Right ventricle myocardium inferior (tissue), 1 donor: ENCODE measurements around the gene PPP2R5C. TPM values are rescaled to one million over a fixed set of nuclear protein-coding genes. Genes with fewer than 3 reads are reported as not detected.

Experiments
- ATAC-seq: fragments of 200-7000 bp; cut with Tn5 transposase; one replicate; pipeline ENCODE4 v1.9.1; 2020; ENCODE audit warnings: mild to moderate bottlenecking, moderate library complexity
- DNase-seq: peaks from one replicate; pipeline ENCODE4 v3.0.0; 2021; ENCODE audit errors: missing footprints
- intact Hi-C: fragments of 100-400 bp; cut with DNase I; formaldehyde crosslinking; loops from one replicate; pipeline ENCODE4 v1.11.0; 2022
- total RNA-seq: library from RNA; stranded (reverse); fragmentation: NEBNext Ultra II Directional; extraction: Animal tissue kit (Norgen Biotek cat#: 25700); gene quantifications from one replicate; pipeline ENCODE4 v1.2.1, GENCODE V29; 2021
- donor health status: DM: no; HTN: yes; CAD: no; lungs with severe emphysema.

PPP2R5C gene
- total RNA-seq, 1 donor from 2014 or later: 199 TPM

DNA sequence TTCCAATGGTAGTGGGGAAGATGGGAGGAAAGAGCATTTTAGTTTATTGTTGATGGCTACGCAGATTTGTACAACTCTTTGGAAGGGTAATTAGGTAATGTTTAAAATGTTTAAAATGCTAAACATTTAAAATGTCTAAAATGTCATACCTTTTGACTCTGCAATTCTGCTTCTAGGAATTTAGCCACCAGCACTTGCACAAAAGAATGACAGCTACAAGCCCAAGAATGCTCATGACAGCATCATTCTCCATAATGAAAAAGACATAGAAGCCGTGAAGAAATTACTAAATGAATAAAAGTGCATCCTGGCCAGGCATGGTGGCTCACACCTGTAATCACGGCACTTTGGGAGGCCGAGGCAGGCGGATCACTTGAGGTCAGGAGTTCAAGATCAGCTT, 182.9 kb downstream of the PPP2R5C start:
- intact Hi-C loops: no loop called here
- DNase-seq (peak; percentile 34), ATAC-seq (no peak)

DNA sequence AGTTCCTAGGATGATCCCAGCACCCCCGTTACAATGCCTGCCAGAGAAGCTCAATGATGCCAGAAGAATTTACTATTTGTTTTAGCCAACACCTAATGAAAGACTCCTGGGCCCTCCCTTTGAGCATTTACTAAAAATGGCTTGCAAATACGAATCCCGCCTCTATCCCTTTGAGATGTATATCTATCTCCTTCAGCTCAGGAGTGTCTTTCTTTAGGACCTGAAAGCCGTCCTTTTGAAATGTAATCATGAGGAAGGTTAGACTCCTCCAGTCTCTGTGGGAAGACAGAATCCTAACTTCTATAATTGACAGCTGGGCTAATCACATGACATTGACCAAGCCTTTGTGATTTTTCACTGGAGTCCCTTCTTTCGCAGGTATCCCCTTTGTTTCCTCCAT, 183.7 kb downstream of the PPP2R5C start:
- intact Hi-C loops: loop anchor here (5.0 kb wide), 1 partner anchor 238 kb away; no protein-coding TSS in a partner anchor
- ATAC-seq (no peak), DNase-seq (no peak)

DNA sequence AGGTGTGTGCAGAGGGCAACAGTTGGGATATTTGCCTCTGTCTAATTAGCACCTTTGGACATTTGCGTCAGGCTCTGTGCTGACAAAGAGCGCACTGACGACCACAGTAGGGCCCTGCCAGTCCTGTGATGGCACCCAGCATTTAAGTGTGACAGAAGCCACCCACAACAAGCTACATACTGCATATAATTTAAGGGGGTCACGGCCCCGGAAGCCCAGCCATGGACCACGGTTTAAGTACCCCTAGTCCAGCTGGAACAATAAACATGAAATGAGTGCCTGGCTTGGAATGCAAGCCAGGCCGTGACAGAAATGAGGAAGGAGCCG, 186.0 kb downstream of the PPP2R5C start:
- DNase-seq (no peak), ATAC-seq (peak; percentile 2)
- intact Hi-C loops: loop anchor here (5.0 kb wide), 1 partner anchor 240 kb away; no protein-coding TSS in a partner anchor

DNA sequence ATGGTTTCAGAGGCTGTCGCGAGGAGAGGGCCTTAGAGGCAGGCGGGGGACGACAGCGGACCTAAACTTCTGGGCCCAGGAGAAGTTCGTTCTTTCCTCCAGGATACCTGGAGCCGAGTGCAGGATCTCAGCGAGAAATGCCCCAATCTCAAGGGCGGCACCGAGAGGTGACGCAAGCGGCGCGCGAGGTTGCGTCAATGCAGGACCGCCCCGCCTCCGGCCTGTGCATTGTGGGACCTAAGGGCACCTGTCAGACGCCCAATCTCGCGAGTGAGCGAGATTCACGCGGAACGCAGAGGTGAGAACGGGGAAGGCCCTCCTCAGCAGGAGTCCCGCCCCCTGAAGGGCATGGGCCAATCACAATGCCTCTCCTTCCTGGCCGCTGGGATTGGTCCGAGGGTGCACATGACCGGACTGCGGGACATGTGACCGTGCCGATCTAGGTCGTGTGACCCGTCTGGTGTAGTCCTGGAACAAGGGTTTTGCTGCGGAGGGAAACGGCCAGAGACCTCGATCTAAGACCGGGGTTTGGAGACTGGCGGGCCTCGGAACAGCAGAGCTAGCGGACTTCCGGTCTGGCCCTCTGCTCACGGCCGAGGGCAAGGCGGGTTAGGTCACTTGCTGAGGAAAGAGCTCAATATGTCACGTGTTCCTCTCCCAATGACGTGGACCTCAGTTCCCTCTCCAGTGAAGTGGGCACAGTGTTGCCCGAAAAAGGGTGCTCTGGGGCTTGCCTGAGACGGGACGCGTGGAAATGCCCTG, 186.6 kb downstream of the PPP2R5C start:
- peak; percentile 99 for ATAC-seq
- intact Hi-C loops: loop anchor here (1.0 to 5.0 kb wide), 2 partner anchors 187 to 241 kb away; partner anchors contain the start of gene PPP2R5C
- peak; percentile 100 for DNase-seq

DNA sequence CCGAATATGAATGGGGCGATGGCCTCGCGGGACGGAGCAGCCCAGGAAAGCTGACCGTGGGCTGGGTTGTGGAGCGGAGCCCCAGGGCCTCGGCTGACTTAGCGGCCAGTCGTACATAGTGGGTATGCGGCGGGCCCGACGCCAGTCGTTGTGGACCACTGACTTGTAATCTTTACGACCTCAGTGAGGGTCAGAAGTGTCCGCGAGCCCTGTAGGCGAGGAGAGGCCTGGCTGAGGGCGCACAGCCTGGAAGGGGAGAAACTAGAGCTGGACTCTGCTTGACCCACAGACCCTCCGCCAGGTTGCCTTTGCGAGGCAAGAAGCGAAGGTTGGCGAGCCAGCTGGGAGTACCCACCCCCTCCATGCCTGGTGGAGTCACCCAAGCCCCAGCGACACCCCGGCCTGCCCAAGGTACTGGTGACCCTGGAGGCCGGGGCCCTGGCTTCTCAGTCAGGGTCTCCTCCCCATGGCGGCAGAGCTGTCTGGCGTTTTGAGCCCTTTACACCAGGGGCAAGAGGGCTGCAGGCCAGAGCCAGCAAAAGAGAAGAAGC, 187.2 kb downstream of the PPP2R5C start:
- intact Hi-C loops: loop anchor here (1.0 to 5.0 kb wide), 2 partner anchors 187 to 241 kb away; partner anchors contain the start of gene PPP2R5C
- DNase-seq (no peak), ATAC-seq (no peak)

DNA sequence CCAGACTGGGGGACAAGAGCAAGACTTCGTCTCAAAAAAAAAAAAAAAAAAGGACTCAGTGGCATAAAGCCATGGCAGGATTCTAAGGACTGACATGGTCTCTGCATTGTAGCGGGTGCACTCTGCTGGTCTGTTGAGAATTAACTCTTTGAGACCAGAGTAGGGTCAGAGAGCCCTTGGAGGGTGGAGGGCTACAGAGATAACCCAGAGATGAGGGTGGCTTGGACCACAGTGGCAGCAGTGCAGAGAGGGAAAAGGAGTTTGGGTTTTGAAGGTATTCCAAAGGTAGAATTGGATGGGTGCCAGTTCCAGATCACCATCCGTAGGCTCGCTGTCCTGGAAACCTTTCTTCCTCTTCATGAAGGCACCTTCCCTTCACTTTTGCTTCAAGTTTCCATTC, 188.6 kb downstream of the PPP2R5C start:
- intact Hi-C loops: no loop called here
- no peak for DNase-seq
- no peak for ATAC-seq

DNA sequence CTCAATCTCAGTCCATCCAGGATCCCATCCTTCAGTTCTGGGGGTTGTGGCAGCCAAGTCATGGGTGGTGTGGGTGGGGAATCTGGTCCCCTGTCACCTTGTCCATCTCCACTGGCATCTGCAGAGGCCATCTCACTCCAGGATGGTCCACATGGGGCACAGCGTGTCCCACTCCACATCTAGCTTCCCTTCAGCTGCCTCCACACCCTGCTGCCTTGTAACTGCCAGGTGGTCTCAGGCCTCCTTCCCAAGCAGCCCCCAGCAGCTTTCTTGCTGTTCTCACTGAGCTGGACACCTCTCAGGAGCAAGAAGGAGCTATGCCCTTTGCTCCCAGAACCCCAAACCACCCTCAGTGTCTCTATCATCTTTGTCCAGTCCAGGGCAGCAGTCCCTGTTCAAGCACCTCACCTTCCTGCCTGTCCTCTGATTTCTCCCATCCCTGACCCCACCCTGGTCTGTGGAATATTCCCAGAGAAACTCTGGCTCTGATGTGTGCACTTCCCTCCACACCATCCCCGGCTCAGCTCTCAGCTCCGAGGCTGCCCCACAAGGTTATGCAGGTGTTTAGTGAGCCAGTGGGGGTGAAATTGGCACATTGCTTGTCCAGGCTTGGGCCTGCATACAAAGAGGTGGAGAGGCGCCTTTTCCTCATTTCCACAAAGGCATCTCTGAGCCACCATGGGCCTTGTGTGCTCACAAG, 189.2 kb downstream of the PPP2R5C start:
- intact Hi-C loops: no loop called here
- ATAC-seq (no peak), DNase-seq (peak; percentile 17)

DNA sequence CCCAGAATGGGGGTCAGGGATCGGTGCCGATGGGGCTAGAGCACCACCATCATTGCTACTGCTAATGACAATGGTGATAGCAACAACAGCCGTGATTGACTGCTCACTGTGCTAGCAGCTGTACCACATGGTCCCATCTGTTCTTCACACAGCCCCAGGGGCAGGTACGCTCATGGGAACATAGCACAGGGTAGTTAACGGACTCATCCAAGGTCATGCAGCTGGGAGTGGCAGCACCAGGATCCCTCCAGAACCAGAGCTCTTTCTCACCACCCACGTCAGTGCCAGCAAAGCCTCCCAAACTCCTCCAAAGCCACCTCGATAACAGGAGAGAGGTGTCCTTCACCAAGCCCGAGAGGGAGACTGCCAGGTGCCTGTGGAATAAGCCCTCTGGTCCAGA, 191.6 kb downstream of the PPP2R5C start:
- intact Hi-C loops: no loop called here
- no peak for DNase-seq
- no peak for ATAC-seq

DNA sequence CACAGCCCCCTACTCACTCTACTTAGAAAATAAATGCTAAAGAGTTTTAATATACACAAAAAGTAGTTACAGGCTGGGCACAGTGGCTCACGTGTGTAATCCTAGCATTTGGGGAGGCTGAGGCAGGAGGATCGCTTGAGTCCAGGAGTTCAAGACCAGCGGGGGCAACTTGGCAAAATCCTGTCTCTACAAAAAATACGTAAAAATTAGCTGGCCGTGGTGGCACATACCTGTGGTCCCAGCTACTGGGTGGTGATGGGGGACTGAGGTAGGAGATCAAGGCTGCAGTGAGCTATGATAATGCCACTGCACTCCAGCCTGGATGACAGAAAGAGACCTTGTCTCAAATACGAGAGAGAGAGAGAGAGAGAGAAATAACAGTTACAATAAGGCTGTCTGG, 193.0 kb downstream of the PPP2R5C start:
- no peak for ATAC-seq
- no peak for DNase-seq
- intact Hi-C loops: no loop called here

DNA sequence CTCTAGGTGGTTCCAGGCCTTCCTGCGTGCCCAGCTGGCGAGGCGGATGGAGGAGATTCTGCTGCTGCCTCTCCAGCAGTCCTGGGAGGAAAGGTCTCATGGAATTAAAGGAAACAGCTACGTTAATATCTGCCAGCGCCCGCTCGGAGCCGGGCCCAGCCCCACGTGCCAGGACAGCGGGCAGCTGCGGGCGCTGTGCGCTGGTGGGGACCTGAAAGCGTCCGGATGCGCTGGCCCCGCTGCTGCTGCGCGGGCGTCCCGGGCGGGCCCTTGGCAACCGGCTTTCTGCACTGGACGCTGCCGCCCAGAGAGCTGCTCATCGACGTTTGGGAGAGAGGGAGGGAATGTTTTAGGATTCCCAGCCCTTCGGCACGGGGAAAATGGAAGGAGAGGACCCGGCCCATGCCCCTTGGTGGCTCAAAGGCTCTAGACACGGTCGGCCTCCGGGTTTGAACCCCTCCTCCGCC, 194.2 kb downstream of the PPP2R5C start:
- DNase-seq (no peak), ATAC-seq (no peak)
- intact Hi-C loops: no loop called here

DNA sequence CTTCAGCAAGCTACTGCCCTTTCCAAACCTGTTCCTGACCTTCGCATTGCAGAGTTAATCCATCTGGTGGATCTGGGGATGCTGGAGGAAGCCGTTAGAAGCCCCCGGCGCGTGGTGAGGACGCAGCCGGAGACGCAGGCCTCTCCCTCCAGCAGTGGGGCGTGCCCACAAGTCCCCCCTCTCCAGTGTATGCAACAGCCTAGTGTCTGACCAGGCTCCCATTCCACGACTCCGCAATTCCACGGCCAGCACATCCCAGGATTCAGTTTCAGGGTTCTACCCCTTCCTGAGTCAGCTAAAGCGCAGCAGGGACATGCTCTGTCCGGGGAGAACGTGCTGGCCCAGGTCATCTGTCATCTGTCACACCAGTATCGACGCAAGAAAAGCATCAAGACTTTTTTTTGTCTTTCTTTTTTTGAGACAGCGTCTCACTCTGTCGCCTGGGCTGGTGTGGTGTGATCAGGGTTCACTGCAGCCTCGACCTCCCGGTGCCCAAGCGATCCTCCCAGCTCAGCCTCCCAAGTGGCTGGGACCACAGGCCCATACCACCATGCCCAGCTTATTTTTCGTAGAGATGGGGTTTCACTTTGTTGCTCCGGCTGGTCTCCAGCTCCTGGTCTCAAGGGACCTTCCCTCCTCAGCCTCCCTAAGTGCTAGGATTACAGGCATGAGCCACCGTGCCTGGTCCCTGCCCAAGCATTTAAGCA, 194.8 kb downstream of the PPP2R5C start:
- intact Hi-C loops: no loop called here
- no peak for ATAC-seq
- DNase-seq: no peak

DNA sequence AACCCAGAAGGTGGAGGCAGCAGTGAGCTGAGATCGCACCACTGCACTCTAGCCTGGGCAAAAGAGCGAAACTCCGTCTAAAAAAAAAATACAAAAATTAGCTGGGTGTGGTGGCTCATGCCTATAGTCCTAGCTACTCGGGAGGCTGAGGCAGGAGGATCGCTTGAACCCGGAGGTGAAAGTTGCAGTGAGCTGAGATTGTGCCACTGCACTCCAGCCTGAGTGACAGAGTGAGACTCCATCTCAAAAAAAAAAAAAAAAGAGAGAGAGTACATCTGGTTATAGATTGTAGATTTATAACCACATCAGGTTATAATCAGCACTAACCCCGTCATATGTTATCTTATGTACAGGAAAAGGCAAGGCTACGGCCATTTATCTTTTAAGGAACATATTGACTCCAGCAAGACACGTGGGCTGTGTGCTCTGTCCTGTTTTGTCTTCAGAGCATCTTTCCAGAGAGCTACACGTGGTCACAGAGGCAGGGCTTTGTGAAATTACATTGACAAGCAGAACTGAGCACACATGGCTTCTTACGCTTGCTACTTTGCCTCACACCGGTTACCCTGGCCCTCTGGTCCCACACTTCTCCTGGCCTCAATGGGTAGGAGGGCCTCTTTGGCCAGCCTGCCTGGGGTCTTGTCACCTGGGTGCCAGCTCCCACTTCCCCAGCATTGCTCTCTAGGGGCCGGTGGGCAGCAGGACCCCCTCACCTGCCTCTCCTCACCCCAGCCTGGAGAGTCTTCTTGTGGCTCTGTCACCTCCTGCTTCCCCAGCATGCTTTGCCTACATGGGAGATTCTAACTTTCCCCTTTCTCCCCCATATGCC, 196.1 kb downstream of the PPP2R5C start:
- intact Hi-C loops: no loop called here
- no peak for DNase-seq
- no peak for ATAC-seq

DNA sequence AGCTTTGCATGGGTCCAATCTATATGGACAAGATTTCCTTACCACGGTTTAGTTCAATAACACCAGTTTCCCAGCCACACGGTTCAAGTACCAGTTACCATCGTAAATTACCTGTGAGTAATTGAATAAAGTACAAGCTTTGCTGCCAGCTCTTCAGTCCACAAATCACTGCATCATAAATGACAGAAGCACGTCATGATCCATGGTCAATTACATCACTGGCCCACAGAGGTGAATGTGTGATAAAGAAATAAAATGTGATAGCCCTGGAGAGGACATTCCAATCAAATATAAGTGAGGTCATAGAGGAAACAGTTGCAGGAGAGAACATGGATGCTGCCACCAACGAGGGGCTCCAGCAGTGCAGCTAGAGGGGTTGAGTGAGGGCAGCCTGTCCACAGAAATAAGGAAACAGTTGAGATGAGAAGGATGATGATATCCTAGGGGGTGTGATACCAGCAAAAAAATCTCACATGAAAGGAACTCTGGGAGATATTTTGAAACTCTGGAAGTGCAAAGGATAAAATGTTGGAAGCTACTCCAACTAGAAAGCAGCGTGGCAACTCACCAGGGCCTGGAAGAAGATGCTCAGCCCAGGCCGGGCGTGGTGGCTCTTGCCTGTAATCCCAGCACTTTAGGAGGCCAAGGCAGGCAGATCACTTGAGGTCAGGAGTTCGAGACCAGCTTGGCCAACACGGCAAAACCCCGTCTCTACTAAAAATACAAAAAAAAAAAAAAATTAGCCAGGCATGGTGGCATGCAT, 197.1 kb downstream of the PPP2R5C start:
- DNase-seq (no peak), ATAC-seq (no peak)
- intact Hi-C loops: no loop called here

DNA sequence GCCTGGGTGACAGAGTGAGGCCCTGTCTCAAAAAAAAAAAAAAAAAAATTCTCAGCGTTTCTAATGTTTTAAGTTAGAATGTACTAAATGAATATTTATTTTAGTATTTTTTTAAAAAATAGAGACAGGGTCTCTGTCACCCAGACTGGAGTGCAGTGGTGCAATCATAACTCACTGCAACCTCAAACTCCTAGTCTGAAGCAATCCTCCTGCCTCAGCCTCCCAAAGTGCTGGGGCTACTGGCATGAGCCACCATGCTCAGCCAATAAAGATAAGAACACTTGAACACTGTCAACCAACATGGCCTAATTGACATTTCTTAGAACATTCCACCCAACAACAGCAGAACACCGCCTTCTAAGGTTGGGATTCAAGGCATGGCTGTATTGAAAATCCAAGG, 197.8 kb downstream of the PPP2R5C start:
- ATAC-seq: no peak
- no peak for DNase-seq
- intact Hi-C loops: no loop called here

DNA sequence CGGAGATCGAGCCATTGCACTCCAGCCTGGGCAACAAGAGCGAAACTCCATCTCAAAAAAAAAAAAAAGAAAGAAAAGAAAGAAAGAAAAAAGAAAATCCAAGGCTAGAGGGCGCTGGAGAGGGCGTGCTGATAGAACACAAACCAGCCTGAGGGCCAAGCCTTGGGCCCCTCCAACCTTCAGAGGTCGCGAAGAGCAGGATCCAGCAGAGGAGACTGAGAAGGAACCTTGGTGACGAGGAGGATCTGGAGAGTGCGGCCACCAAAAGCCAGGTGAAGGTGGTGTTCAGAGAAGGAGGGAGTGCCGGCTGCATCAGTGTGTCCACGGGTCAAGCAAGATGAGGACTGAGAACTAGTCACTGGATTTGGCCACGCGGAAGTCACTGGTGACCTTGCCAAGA, 198.7 kb downstream of the PPP2R5C start:
- intact Hi-C loops: loop anchor here (5.0 kb wide), 2 partner anchors 253 to 357 kb away; partner anchors contain the start of gene ZNF839
- no peak for DNase-seq
- ATAC-seq: no peak

DNA sequence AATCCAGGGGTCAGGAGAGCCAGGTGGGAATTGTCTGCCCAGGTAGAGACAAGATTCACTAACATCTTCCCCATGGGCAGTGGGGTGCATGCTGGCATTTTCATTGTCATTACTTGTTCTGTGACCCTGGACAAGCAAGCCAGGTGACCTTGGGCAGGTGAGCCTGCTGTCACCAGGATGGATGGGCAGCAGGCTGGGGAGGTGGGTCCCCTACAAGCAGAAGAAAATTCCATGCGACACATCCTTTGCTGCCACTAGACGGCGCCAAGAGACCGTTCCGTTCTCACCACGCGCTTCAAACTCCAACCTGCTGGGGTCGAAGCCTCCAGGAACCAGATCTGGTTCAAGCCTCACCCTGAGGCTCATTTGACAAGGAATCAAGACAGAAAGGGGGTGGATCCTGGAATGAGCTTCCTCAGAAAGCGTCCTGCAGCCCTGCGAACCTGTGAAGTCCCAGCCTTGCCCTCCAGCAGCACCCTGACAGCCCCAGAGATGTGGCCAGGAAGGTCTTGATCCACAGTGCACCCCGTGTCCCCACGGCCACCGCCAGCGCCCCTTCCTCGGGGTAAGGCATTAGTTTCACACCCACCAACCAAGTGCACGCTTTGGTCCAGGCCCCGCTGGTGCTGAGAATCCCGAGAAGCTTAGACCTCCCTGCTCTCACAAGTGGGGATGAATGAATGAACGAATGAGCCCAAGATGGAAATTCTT, 199.7 kb downstream of the PPP2R5C start:
- intact Hi-C loops: loop anchor here (1.0 to 5.0 kb wide), 3 partner anchors 135 to 356 kb away; partner anchors contain the start of gene ZNF839
- DNase-seq (peak; percentile 84), ATAC-seq (no peak)
